Prostate gland (tissue), 2 donors: Measurements from ENCODE around the gene SAT1.
A peak's percentile ranks its signal among the peaks of the same experiment; 100 is the strongest.

Source experiments
- POLR2A ChIP-seq: fragments of 450-650 bp; IDR thresholded peaks from one replicate; pipeline ENCODE4 v1.6.1; 2016; ENCODE audit warnings: antibody characterized with exemption, mild to moderate bottlenecking
- POLR2AphosphoS5 ChIP-seq: sonication (generic); formaldehyde crosslinking; IDR thresholded peaks from one replicate; pipeline ENCODE4 v1.6.1; 2017; ENCODE audit warnings: antibody characterized with exemption
- TF ChIP-seq, protein P1 (sequence below), 4 experiments: fragments of 200-600 bp in 2 of 4; fragments of 450-650 bp in 2 of 4; sonication (generic) in 2 of 4; IDR thresholded peaks; 1 replicate in 3 of 4; 2 replicates in 1 of 4; pipeline ENCODE4 v1.5.1; 2016 to 2019; ENCODE audit warnings: antibody characterized with exemption in 4 of 4, mild to moderate bottlenecking in 2 of 4, moderate library complexity in 2 of 4

- TF ChIP-seq, protein P1, sequence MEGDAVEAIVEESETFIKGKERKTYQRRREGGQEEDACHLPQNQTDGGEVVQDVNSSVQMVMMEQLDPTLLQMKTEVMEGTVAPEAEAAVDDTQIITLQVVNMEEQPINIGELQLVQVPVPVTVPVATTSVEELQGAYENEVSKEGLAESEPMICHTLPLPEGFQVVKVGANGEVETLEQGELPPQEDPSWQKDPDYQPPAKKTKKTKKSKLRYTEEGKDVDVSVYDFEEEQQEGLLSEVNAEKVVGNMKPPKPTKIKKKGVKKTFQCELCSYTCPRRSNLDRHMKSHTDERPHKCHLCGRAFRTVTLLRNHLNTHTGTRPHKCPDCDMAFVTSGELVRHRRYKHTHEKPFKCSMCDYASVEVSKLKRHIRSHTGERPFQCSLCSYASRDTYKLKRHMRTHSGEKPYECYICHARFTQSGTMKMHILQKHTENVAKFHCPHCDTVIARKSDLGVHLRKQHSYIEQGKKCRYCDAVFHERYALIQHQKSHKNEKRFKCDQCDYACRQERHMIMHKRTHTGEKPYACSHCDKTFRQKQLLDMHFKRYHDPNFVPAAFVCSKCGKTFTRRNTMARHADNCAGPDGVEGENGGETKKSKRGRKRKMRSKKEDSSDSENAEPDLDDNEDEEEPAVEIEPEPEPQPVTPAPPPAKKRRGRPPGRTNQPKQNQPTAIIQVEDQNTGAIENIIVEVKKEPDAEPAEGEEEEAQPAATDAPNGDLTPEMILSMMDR (IDR thresholded peaks at IDR 0.05), result no peak
- TF ChIP-seq POLR2A (no peak), POLR2AphosphoS5 (peak; percentile 77)
Observed at GRCh38 chrX:23822397-23822796, 39.4 kb downstream of the SAT1 start.
